GM12891 (cell line): ENCODE data around the gene CCDC81.
"Not testable (repeated sequence)": the region's sequence is repeated elsewhere in the genome, so short reads cannot be mapped to it uniquely, and the experiment has no call there.

Experiments used
- PAX5 ChIP-seq: IDR thresholded peaks from 2 replicates; pipeline ENCODE4 v1.6.1; 2011; ENCODE audit warnings: low read length, moderate library complexity, mild to moderate bottlenecking; ENCODE audit not compliant: insufficient read depth, severe bottlenecking
- POLR2A ChIP-seq: IDR thresholded peaks from 2 replicates; pipeline ENCODE4 v1.6.1; 2011; ENCODE audit warnings: low read depth, low read length, control low read depth
- POLR2AphosphoS5 ChIP-seq: IDR thresholded peaks from 2 replicates; pipeline ENCODE4 v1.6.1; 2011; ENCODE audit warnings: low read depth, low read length, control low read depth

DNA sequence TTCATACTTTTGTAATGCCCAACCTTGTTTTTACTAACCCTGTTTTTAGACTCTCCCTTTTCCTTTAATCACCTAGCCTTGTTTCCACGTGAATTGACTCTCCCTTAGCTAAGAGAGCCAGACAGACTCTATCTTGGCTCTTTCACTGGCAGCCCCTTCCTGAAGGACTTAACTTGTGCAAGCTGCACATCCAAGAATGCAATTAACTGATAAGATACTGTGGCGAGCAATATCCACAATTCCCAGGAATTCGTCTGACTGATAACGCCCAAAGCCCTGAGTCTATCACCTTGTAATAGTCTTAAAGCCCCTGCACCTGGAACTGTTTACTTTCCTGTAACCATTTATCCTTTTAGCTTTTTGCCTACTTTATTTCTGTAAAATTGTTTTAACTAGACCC, 48.8 kb downstream of the CCDC81 start:
- TF ChIP-seq POLR2A, POLR2AphosphoS5, PAX5: not testable (repeated sequence)
